ENCODE data around the gene AP3B2.
A peak's percentile ranks its signal among the peaks of the same experiment; 100 is the strongest.
"Not testable (repeated sequence)": the region's sequence is repeated elsewhere in the genome, so short reads cannot be mapped to it uniquely, and the experiment has no call there.

AP3B2 gene

GRCh38 chr15:82648257-82649103 is 61.2 kb downstream of the AP3B2 start:
- no peak for DNase-seq (ENCODE audit: low read depth)

- DNase-seq (ENCODE audit: low read depth) = peak; percentile 24
Observed at GRCh38 chr15:82647835-82648256, 61.8 kb downstream of the AP3B2 start.

- no peak for DNase-seq (ENCODE audit: low read depth)
Observed at GRCh38 chr15:82647045-82647834, 62.4 kb downstream of the AP3B2 start, which contains the start of gene CPEB1. Gene CPEB1 (minus strand): TSS chr15:82647363. CDS start chr15:82628459, 18,904 bp downstream.

GRCh38 chr15:82646250-82647044 is 63.2 kb downstream of the AP3B2 start:
- no peak for DNase-seq (ENCODE audit: low read depth)

GRCh38 chr15:82644967-82645852 is 64.5 kb downstream of the AP3B2 start:
- not testable (repeated sequence) for DNase-seq (ENCODE audit: low read depth)

GRCh38 chr15:82643992-82644391 is 65.7 kb downstream of the AP3B2 start:
- no peak for DNase-seq (ENCODE audit: low read depth)

- DNase-seq (ENCODE audit: low read depth) = no peak
Observed at GRCh38 chr15:82642656-82643055, 67.0 kb downstream of the AP3B2 start.

GRCh38 chr15:82641129-82641798 is 68.4 kb downstream of the AP3B2 start:
- no peak for DNase-seq (ENCODE audit: low read depth)

- no peak for DNase-seq (ENCODE audit: low read depth)
Observed at GRCh38 chr15:82640672-82641071, 69.0 kb downstream of the AP3B2 start.

- DNase-seq (ENCODE audit: low read depth) = no peak
Observed at GRCh38 chr15:82635798-82636197, 73.9 kb downstream of the AP3B2 start.

GRCh38 chr15:82630033-82630432 is 79.6 kb downstream of the AP3B2 start:
- no peak for DNase-seq (ENCODE audit: low read depth)

- no peak for DNase-seq (ENCODE audit: low read depth)
Observed at GRCh38 chr15:82625136-82625535, 84.5 kb downstream of the AP3B2 start.

- no peak for DNase-seq (ENCODE audit: low read depth)
Observed at GRCh38 chr15:82624438-82624837, 85.2 kb downstream of the AP3B2 start.

GRCh38 chr15:82624008-82624407 is 85.7 kb downstream of the AP3B2 start:
- no peak for DNase-seq (ENCODE audit: low read depth)

GRCh38 chr15:82621970-82622369 is 87.7 kb downstream of the AP3B2 start:
- no peak for DNase-seq (ENCODE audit: low read depth)

GRCh38 chr15:82613747-82614146 is 95.9 kb downstream of the AP3B2 start:
- no peak for DNase-seq (ENCODE audit: low read depth)

GRCh38 chr15:82611348-82611747 is 98.3 kb downstream of the AP3B2 start:
- no peak for DNase-seq (ENCODE audit: low read depth)

All from stimulated activated CD8-positive, alpha-beta memory T cell treated with anti-CD3 and anti-CD28 coated beads, Interleukin-7, amount 100 ng/mL, for 24 hours (primary cell).